PC-3 (cell line): ENCODE measurements around the gene TMEFF2. TPM values are rescaled to one million over a fixed set of nuclear protein-coding genes. Genes with fewer than 3 reads are reported as not detected.

ENCODE experiments used
- ATAC-seq: fragments of 200-7000 bp; cut with Tn5 transposase; 2 replicates; pipeline ENCODE4 v1.9.1; 2020; ENCODE audit warnings: mild to moderate bottlenecking, moderate library complexity
- BruUV-seq: library from RNA; stranded (reverse); fragments of 400-500 nt; replicated peaks from 2 replicates; lab custom pipeline; 2021; lab: Mats Ljungman, UMichigan
- CTCF ChIA-PET: fragments of 300-600 bp; sonication (Branson Sonifier 250); formaldehyde crosslinking; loops from one replicate; lab custom pipeline; 2022; ENCODE audit warnings: antibody characterized with exemption; lab: Charles Lee
- POLR2A ChIA-PET: fragments of 300-600 bp; sonication (Branson Sonifier 250); formaldehyde crosslinking; loops from one replicate; lab custom pipeline; 2022; ENCODE audit warnings: antibody characterized with exemption; ENCODE audit not compliant: unreplicated experiment; lab: Charles Lee
- DNase-seq: peaks from one replicate; pipeline ENCODE4 v3.0.0-alpha.2; 2015
- H2AFZ ChIP-seq: fragments of 300-600 bp; sonication (generic); 2 replicates; pipeline ENCODE4 v1.6.0; 2016; ENCODE audit warnings: antibody characterized with exemption, low read length
- H3F3A ChIP-seq: fragments of 300-600 bp; sonication (generic); one replicate; pipeline ENCODE4 v1.6.0; 2017; ENCODE audit warnings: antibody characterized with exemption, low read length, control low read depth, mild to moderate bottlenecking; ENCODE audit not compliant: unreplicated experiment
- H3K27ac ChIP-seq: fragments of 300-600 bp; sonication (generic); 2 replicates; pipeline ENCODE4 v1.5.1; 2016; ENCODE audit warnings: mild to moderate bottlenecking, low read length
- H3K27me3 ChIP-seq: fragments of 300-600 bp; sonication (generic); 2 replicates; pipeline ENCODE4 v1.6.1; 2016; ENCODE audit warnings: low read length, mixed read lengths
- H3K36me3 ChIP-seq: fragments of 300-600 bp; sonication (generic); 2 replicates; pipeline ENCODE4 v1.6.1; 2016; ENCODE audit warnings: low read depth, mixed run types, low read length, mixed read lengths
- H3K4me1 ChIP-seq: fragments of 300-600 bp; sonication (generic); 2 replicates; pipeline ENCODE4 v1.5.1; 2016; ENCODE audit warnings: low read length; ENCODE audit not compliant: insufficient read depth
- H3K4me2 ChIP-seq: fragments of 300-600 bp; sonication (generic); 2 replicates; pipeline ENCODE4 v1.6.0; 2016; ENCODE audit warnings: low read length
- H3K4me3 ChIP-seq: fragments of 300-600 bp; sonication (generic); 2 replicates; pipeline ENCODE4 v1.5.1; 2016; ENCODE audit warnings: mild to moderate bottlenecking, low read length, mixed read lengths
- H3K79me2 ChIP-seq: fragments of 300-600 bp; sonication (generic); 2 replicates; pipeline ENCODE4 v1.6.1; 2017; ENCODE audit warnings: low read length, mixed read lengths
- H3K9ac ChIP-seq: fragments of 300-600 bp; sonication (generic); 2 replicates; pipeline ENCODE4 v1.6.0; 2016; ENCODE audit warnings: mild to moderate bottlenecking, low read length
- H3K9me2 ChIP-seq: fragments of 300-600 bp; sonication (generic); replicated peaks from 2 replicates; pipeline ENCODE4 v1.6.1; 2016; ENCODE audit warnings: mixed run types, low read length, mixed read lengths
- H3K9me3 ChIP-seq: fragments of 300-600 bp; sonication (generic); 2 replicates; pipeline ENCODE4 v1.6.1; 2016; ENCODE audit warnings: low read length, mixed read lengths
- H4K20me1 ChIP-seq: fragments of 300-600 bp; sonication (generic); 2 replicates; pipeline ENCODE4 v1.6.1; 2016; ENCODE audit warnings: low read length, mixed read lengths
- CTCF ChIP-seq: fragments of 300-600 bp; sonication (generic); conservative IDR thresholded peaks from 2 replicates; pipeline ENCODE4 v1.5.1; 2017; ENCODE audit warnings: antibody characterized with exemption, low read depth, mild to moderate bottlenecking, low read length
- EZH2 ChIP-seq: fragments of 300-600 bp; sonication (generic); IDR thresholded peaks from one replicate; pipeline ENCODE4 v1.6.1; 2017; ENCODE audit warnings: antibody characterized with exemption, mild to moderate bottlenecking, low read length; ENCODE audit not compliant: unreplicated experiment
- EZH2phosphoT487 ChIP-seq: fragments of 300-600 bp; sonication (generic); IDR thresholded peaks from 2 replicates; pipeline ENCODE4 v1.6.1; 2018; ENCODE audit warnings: mild to moderate bottlenecking, antibody characterized with exemption, low read length, borderline replicate concordance
- intact Hi-C: fragments of 100-400 bp; cut with micrococcal nuclease; formaldehyde crosslinking; loops from 2 replicates; pipeline ENCODE4 v1.9.0; 2023
- total RNA-seq: library from RNA; depleted of rRNA; stranded (reverse); fragments of >200 nt; gene quantifications from 2 replicates; pipeline ENCODE4 v1.2.3, GENCODE V29; 2014

Gene TMEFF2
- total RNA-seq, 1 experiment from 2014 or later, result not detected

- H3K4me3 ChIP-seq, result no peak overlapping the region
- H3K9ac ChIP-seq, result no peak overlapping the region
- H3F3A ChIP-seq, result no peaks in the 10 kb centered on the region
- DNase-seq (no peak), ATAC-seq (no peak)
- H4K20me1 ChIP-seq, result no peaks in the 10 kb centered on the region
- H3K4me2 ChIP-seq, result no peak overlapping the region
- H3K9me2 ChIP-seq, result no peaks in the 10 kb centered on the region
- CTCF ChIA-PET, result no interaction called here
- H3K4me1 ChIP-seq, result no peaks in the 10 kb centered on the region
- no peaks in the 10 kb centered on the region for H3K36me3 ChIP-seq
- TF ChIP-seq CTCF (no peak), EZH2 (no peak), EZH2phosphoT487 (no peak)
- no peaks in the 10 kb centered on the region for H3K27me3 ChIP-seq
- POLR2A ChIA-PET, result no interaction called here
- no peak overlapping the region for H3K27ac ChIP-seq
- no peaks in the 10 kb centered on the region for H3K79me2 ChIP-seq
- BruUV-seq, result no TSS peak
- no peaks in the 10 kb centered on the region for H3K9me3 ChIP-seq
- intact Hi-C loops, result no loop called here
- H2AFZ ChIP-seq, result no peak overlapping the region
These were observed 9.1 kb upstream of the TMEFF2 start for GRCh38 chr2:192203876-192204275.

GRCh38 chr2:192202373-192202772 lies 7.6 kb upstream of the TMEFF2 start:
- intact Hi-C loops, result no loop called here
- ATAC-seq (no peak), DNase-seq (no peak)
- H3K27ac ChIP-seq, result no peak overlapping the region
- no peaks in the 10 kb centered on the region for H3K4me1 ChIP-seq
- H3K79me2 ChIP-seq, result no peaks in the 10 kb centered on the region
- CTCF ChIA-PET, result no interaction called here
- POLR2A ChIA-PET, result no interaction called here
- H3K27me3 ChIP-seq, result peaks cover 11% of the 10 kb centered on the region
- H3K36me3 ChIP-seq, result no peaks in the 10 kb centered on the region
- no peaks in the 10 kb centered on the region for H3K9me3 ChIP-seq
- no peak overlapping the region for H3K4me3 ChIP-seq
- no peaks in the 10 kb centered on the region for H4K20me1 ChIP-seq
- no peak overlapping the region for H2AFZ ChIP-seq
- no TSS peak for BruUV-seq
- H3K9ac ChIP-seq, result no peak overlapping the region
- no peaks in the 10 kb centered on the region for H3K9me2 ChIP-seq
- no peak overlapping the region for H3K4me2 ChIP-seq
- no peaks in the 10 kb centered on the region for H3F3A ChIP-seq
- no peak for TF ChIP-seq EZH2
- no peak for TF ChIP-seq CTCF
- no peak for TF ChIP-seq EZH2phosphoT487

DNA sequence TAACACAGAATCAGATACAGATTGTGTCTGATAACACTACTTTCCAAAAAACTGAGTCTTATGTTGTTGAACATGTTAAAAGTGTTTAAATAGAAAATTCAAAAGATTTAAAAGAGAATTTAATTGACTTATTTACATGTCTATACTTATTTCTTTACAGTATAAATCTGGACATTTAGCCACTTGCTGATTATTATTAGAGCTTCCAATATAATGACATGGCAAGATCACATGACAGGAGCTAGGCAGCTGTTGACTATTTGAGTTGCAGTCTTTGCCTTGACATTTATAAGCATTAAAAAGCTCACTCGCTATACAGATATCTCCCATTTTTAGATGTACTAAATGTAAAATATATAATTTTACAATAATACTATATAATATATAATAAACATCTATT lies 6.4 kb upstream of the TMEFF2 start:
- Histone ChIP-seq H3F3A (no peaks in the 10 kb centered on the region), H3K9me3 (no peaks in the 10 kb centered on the region), H4K20me1 (no peaks in the 10 kb centered on the region), H3K36me3 (no peaks in the 10 kb centered on the region), H3K27me3 (peaks cover 24% of the 10 kb centered on the region), H2AFZ (no peak overlapping the region), H3K9me2 (no peaks in the 10 kb centered on the region), H3K4me2 (no peak overlapping the region), H3K79me2 (no peaks in the 10 kb centered on the region), H3K4me1 (no peaks in the 10 kb centered on the region), H3K4me3 (no peak overlapping the region), H3K27ac (no peak overlapping the region), H3K9ac (no peak overlapping the region)
- intact Hi-C loops, result no loop called here
- CTCF ChIA-PET, result no interaction called here
- POLR2A ChIA-PET, result no interaction called here
- no peak for TF ChIP-seq CTCF
- TF ChIP-seq EZH2, result no peak
- TF ChIP-seq EZH2phosphoT487, result no peak
- ATAC-seq (no peak), DNase-seq (no peak)
- BruUV-seq, result no TSS peak
